Lower lobe of right lung (tissue), 2 donors: ENCODE results near the gene NUP210. TPM values are rescaled to one million over a fixed set of nuclear protein-coding genes. Genes with fewer than 3 reads are reported as not detected.

ENCODE experiments used
- ATAC-seq, 2 donors: fragments of 200-7000 bp; cut with Tn5 transposase; one replicate each; pipeline ENCODE4 v1.9.1; 2020 to 2022; ENCODE audit warnings: mild to moderate bottlenecking in 2 of 2, moderate library complexity in 2 of 2
- DNase-seq: peaks from one replicate; pipeline ENCODE4 v3.0.0-alpha.2; 2020
- H3K27ac ChIP-seq: fragments of 200-600 bp; one replicate; pipeline ENCODE4 v1.8.0; 2022
- H3K27me3 ChIP-seq: fragments of 200-600 bp; one replicate; pipeline ENCODE4 v1.8.0; 2022; ENCODE audit warnings: low read depth
- H3K36me3 ChIP-seq: fragments of 200-600 bp; one replicate; pipeline ENCODE4 v1.8.0; 2022; ENCODE audit warnings: mild to moderate bottlenecking
- H3K4me1 ChIP-seq: fragments of 200-600 bp; one replicate; pipeline ENCODE4 v1.8.0; 2022
- H3K4me3 ChIP-seq: fragments of 200-600 bp; one replicate; pipeline ENCODE4 v1.8.0; 2022; ENCODE audit warnings: mild to moderate bottlenecking
- H3K9me3 ChIP-seq: fragments of 200-600 bp; one replicate; pipeline ENCODE4 v1.8.0; 2022
- intact Hi-C: fragments of 100-400 bp; cut with DNase I; formaldehyde crosslinking; loops from one replicate; pipeline ENCODE4 v1.11.0; 2022
- total RNA-seq: library from RNA; stranded (reverse); fragmentation: NEBNext Ultra II Directional; extraction: Animal tissue kit (Norgen Biotek cat#: 25700); gene quantifications from one replicate; pipeline ENCODE4 v1.2.1, GENCODE V29; 2021
- TF ChIP-seq, protein P1 (sequence below): fragments of 200-600 bp; IDR thresholded peaks from one replicate; pipeline ENCODE4 v1.8.0; 2022; ENCODE audit warnings: antibody characterized with exemption, mild to moderate bottlenecking
- donor health status: DM: no; HTN: yes; CAD: no; lungs with severe emphysema.

Gene NUP210
- total RNA-seq, 1 donor from 2014 or later: 22.2 TPM

DNA sequence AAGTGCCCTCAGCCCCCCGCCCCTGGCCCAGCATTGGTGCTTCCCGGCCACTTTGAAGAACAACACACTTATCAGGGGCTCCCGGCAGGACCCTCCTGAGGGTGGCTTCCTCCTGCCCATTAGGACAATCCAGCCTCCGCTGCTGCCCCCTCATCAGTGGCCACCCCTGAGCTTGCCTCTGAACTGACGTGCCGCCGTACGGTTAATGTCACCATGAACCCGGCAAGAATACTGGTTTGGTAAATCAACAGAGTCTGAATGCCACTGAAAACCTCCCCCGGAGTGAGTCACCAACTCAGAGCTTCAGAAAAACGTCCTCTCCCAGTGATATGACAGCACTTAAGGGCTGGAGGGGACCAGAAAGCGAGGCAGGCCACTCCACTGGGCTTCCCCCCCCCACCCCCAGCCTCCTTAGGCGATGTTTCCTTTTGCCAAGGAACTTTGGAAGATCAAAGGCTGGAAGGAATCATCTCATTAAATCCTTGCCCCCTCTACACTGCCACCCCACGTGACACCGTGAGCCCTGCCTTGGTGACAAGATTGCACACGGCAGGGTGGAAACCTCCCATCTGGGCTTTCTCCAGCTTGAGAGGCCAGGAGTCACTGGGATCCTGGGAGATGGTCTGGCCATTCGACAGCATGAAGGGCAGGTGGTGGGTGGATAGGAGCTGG, 142.1 kb downstream of the NUP210 start:
- Histone ChIP-seq H3K4me3 (no peak overlapping the region), H3K4me1 (peaks cover 18% of the 10 kb centered on the region), H3K36me3 (no peaks in the 10 kb centered on the region), H3K27me3 (peaks cover 28% of the 10 kb centered on the region), H3K27ac (peak overlapping the region; percentile 56), H3K9me3 (no peaks in the 10 kb centered on the region)
- no peak for ATAC-seq
- intact Hi-C loops: no loop called here
- TF ChIP-seq, protein P1, sequence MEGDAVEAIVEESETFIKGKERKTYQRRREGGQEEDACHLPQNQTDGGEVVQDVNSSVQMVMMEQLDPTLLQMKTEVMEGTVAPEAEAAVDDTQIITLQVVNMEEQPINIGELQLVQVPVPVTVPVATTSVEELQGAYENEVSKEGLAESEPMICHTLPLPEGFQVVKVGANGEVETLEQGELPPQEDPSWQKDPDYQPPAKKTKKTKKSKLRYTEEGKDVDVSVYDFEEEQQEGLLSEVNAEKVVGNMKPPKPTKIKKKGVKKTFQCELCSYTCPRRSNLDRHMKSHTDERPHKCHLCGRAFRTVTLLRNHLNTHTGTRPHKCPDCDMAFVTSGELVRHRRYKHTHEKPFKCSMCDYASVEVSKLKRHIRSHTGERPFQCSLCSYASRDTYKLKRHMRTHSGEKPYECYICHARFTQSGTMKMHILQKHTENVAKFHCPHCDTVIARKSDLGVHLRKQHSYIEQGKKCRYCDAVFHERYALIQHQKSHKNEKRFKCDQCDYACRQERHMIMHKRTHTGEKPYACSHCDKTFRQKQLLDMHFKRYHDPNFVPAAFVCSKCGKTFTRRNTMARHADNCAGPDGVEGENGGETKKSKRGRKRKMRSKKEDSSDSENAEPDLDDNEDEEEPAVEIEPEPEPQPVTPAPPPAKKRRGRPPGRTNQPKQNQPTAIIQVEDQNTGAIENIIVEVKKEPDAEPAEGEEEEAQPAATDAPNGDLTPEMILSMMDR: no peak
- peak; percentile 37 for DNase-seq

DNA sequence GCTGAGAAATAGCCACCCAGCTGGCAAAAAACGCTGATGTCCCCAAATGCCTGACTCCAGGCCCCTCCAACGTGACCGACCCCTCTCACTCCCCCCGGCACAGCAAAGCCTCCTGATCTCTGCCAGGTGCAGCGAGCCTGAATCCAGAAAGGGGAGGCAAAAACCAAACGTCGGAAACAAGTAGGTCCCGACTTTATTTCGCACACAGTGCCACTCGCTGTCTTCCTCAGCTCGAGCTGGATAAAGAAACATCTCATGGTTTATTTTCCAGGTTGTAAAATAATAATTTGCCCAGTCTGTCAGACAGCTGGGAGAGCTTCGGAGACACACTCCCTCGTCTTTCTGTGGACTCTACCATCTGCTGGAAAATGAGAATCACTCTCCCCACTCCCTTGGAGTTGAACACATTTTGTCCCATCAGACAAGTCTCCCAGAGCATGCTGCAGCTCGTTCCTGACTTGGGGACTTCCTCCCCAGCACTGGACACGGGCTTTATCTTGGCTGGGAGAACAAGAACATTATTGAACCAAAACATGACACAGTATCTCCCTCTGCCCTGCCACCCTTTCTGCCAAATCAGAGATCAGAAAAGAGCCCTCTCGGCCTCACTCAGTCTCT, 142.8 kb downstream of the NUP210 start:
- intact Hi-C loops: no loop called here
- peak; percentile 15 for DNase-seq
- Histone ChIP-seq H3K4me1 (peaks cover 17% of the 10 kb centered on the region), H3K9me3 (no peaks in the 10 kb centered on the region), H3K36me3 (no peaks in the 10 kb centered on the region), H3K4me3 (no peak overlapping the region), H3K27me3 (peaks cover 27% of the 10 kb centered on the region), H3K27ac (peak overlapping the region; percentile 56)
- ATAC-seq: peak in 1 of 2 donors; percentile 27
- TF ChIP-seq, protein P1: no peak

DNA sequence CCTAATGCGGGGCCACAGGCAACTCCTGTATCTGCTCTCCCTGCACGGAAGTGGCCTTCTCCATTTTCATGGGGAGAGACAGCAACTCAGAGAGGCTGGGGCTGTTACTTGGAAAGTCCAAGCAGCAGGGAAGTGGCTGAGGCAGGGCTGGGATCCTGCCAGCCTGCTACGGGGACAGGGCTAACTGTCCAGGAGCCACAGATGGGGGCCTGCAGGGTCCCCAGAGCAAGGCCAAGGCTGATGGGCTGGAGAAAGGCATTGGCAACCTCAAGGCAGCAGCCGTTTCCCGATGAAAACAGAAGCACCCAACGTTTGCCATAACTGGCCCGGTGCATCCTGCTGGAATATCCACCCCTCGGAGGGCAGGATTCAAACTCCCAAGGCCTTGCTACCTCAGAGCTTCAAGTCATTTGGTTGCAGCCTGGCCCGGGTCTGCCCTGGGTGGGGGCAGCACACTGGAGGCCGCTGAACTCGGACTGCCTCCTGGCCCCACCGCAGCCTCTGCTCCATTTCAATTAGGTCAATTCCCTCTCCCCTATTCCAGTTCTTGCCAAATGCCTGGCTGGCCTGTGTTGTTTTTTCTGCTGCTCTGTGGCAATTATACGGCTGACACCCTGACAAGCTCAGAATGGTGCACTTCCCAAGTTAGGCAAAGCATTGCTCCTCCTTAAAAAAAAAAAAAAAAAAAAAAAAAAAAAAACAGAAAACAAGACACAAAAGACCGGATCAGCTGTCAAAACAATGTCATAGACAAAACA, 143.5 kb downstream of the NUP210 start:
- peak; percentile 39 for DNase-seq
- Histone ChIP-seq H3K27me3 (peaks cover 20% of the 10 kb centered on the region), H3K27ac (no peak overlapping the region), H3K36me3 (no peaks in the 10 kb centered on the region), H3K4me1 (peaks cover 10% of the 10 kb centered on the region), H3K9me3 (no peaks in the 10 kb centered on the region), H3K4me3 (no peak overlapping the region)
- ATAC-seq: peak in 1 of 2 donors; percentile 18
- intact Hi-C loops: no loop called here
- TF ChIP-seq, protein P1: no peak

DNA sequence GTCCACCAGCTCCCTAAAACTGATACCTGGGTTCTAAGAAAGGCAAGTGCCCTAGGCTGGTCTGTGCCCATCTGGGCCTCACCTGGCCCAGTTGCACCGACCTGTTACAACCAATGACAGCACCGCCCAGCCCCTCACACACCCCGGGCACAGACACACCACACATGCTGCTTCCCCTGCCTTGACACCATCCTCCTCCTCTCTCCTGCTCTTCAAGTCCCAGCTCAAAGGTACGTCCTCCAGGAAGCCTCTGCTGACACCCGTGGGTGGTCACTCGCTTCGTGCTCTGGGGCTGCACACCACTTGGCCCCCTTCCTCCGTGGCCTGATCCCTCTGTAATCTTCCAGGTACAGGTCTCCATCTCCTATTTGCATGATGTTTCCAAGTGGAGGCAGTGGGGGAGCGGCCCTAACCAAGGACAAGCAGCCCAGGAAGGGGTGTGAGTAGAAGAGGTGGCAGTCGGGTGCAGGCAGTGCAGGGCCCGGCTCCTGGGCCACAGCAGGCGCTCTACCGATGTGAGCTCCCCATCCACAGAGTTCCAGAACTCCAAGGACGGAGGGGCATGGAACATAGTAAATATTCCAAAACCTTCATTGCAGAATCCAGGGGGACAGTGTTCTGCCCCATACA, 144.6 kb downstream of the NUP210 start:
- peak; percentile 43 for DNase-seq
- peaks cover 8% of the 10 kb centered on the region for H3K27me3 ChIP-seq
- peaks cover 5% of the 10 kb centered on the region for H3K4me1 ChIP-seq
- ATAC-seq: no peak
- TF ChIP-seq, protein P1: no peak
- no peak overlapping the region for H3K27ac ChIP-seq
- no peaks in the 10 kb centered on the region for H3K36me3 ChIP-seq
- no peaks in the 10 kb centered on the region for H3K9me3 ChIP-seq
- intact Hi-C loops: no loop called here
- no peak overlapping the region for H3K4me3 ChIP-seq

DNA sequence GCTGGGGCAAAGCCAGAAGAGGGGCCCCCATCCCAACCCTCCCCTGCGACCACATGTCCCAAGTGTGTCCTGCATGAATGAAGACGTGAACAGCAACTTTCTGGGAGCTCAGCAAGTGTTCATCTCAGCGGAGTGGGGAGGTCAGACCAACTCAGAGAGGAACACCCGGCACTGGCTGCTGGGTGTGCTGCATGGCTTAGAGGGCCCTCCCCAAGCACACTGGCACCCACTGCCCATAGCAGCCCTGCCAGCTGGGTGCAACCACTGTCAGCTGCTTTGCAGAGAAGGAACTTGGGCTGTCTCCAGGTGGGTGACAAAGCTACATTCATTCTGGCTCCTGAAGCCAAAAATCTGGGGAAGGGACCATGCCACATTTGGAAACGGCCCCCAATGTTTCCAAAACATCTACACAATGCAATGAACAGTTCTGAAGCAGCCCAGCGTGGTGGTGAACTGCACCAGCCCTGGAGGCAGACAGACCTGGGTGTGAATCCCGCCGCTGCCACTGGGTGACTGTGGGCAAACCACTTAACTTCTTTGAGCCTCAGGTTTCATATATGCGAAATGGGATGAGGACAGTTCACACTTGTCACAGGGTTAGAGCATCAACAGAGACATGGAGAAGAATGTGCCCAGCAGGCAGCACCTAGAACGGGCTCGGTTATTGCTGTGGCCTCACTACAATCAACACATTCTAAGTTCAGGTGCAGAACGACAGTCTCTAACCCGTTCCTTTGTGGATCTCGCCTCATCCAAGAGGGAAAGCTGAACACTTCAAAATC, 145.4 kb downstream of the NUP210 start:
- peaks cover 5% of the 10 kb centered on the region for H3K4me1 ChIP-seq
- H3K4me3 ChIP-seq: no peak overlapping the region
- peak; percentile 30 for DNase-seq
- H3K27me3 ChIP-seq: peaks cover 8% of the 10 kb centered on the region
- TF ChIP-seq, protein P1: no peak
- H3K36me3 ChIP-seq: no peaks in the 10 kb centered on the region
- H3K9me3 ChIP-seq: peaks cover 7% of the 10 kb centered on the region
- ATAC-seq: no peak
- no peak overlapping the region for H3K27ac ChIP-seq
- intact Hi-C loops: no loop called here
